ENCODE data around the gene CABP4. TPM values are rescaled to one million over a fixed set of nuclear protein-coding genes. Genes with fewer than 3 reads are reported as not detected.

The CABP4 gene
- total RNA-seq, 1 donor, result not detected

DNA sequence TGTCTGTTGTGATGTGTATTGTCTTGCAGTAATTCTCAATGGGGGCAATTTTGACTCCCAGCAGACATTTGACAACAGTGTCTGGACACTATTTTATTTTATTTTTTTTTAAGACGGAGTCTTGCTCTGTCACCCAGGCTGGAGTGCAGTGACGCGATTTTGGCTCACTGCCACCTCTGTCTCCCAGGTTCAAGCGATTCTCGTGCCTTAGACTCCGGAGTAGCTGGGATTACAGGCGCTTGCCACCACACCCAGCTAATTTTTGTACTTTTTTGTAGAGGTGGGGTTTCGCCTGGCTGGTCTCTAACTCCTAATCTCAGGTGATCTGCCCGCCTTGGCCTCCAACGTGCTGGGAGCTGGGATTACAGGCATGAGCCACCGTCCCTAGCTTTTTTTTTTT lies 25.4 kb upstream of the CABP4 start:
- no peak overlapping the region for H3K27ac ChIP-seq (ENCODE audit: low read depth, low read length)
- no peaks in the 10 kb centered on the region for H3K9me3 ChIP-seq (ENCODE audit: low read depth, low read length)
- no peak overlapping the region for H2AFZ ChIP-seq (ENCODE audit: low read length)
- no peaks in the 10 kb centered on the region for H4K20me1 ChIP-seq (ENCODE audit: insufficient read depth, low read length)
- H3K4me3 ChIP-seq (ENCODE audit: insufficient read depth, low read length), result no peak overlapping the region
- H3K36me3 ChIP-seq (ENCODE audit: insufficient read depth, low read length), result peaks cover 34% of the 10 kb centered on the region
- TF ChIP-seq, protein P1, sequence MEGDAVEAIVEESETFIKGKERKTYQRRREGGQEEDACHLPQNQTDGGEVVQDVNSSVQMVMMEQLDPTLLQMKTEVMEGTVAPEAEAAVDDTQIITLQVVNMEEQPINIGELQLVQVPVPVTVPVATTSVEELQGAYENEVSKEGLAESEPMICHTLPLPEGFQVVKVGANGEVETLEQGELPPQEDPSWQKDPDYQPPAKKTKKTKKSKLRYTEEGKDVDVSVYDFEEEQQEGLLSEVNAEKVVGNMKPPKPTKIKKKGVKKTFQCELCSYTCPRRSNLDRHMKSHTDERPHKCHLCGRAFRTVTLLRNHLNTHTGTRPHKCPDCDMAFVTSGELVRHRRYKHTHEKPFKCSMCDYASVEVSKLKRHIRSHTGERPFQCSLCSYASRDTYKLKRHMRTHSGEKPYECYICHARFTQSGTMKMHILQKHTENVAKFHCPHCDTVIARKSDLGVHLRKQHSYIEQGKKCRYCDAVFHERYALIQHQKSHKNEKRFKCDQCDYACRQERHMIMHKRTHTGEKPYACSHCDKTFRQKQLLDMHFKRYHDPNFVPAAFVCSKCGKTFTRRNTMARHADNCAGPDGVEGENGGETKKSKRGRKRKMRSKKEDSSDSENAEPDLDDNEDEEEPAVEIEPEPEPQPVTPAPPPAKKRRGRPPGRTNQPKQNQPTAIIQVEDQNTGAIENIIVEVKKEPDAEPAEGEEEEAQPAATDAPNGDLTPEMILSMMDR (IDR thresholded peaks at IDR 0.05; ENCODE audit: extremely low read depth, low read depth, low read length), result no peak
- peak overlapping the region; percentile 87 for H3K4me2 ChIP-seq (ENCODE audit: insufficient read depth, low read length)
- peaks cover 25% of the 10 kb centered on the region for H3K79me2 ChIP-seq (ENCODE audit: insufficient read depth, low read length)
- H3K4me1 ChIP-seq (ENCODE audit: insufficient read depth, low read length), result peaks cover 12% of the 10 kb centered on the region
- H3K27me3 ChIP-seq (ENCODE audit: insufficient read depth, low read length), result no peaks in the 10 kb centered on the region
- DNase-seq (ENCODE audit: insufficient read length, low spot score, missing footprints), result no peak

DNA sequence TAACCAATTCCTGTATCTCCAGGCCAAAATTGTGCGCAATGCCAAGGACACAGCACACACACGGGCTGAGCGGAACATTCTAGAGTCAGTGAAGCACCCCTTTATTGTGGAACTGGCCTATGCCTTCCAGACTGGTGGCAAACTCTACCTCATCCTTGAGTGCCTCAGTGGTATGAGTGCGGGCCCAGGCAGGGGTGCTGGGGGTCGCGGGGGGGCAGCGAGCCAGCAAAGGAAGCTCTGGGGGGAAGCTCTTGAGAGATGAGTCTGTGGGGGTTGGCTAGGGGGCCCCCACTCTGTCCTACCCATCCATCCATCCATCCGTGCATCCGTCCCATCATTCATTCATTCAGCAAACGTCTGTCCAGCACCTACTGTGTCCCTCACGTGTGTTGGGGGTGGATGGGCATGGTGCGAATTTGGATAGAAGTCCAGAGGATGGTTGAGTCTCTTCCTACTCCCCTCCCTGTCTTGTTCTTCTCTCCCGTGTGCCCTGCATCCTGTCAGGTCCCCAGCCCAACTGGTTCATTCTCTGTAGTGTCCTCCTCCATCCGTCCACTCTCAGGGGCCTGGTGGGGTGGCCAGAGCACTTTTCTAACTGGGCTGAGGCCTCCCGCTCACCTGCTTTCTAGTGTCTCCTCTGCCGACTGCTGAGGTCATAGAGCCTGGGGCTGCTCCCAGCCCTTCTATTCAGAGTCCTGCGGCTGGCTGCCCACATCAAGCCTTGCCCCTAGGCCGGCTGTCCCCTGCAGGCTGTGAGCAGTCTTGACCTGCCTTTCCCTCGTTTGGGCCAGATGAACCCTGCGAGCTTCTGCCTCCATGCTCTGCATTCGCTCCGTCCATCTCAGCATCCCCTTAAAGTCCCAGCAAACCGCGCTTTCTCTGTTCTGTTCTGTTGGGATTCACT lies 23.6 kb upstream of the CABP4 start:
- Histone ChIP-seq H3K36me3 (ENCODE audit: insufficient read depth, low read length) (peaks cover 34% of the 10 kb centered on the region), H2AFZ (ENCODE audit: low read length) (no peak overlapping the region), H3K79me2 (ENCODE audit: insufficient read depth, low read length) (peaks cover 25% of the 10 kb centered on the region), H3K4me1 (ENCODE audit: insufficient read depth, low read length) (peaks cover 12% of the 10 kb centered on the region), H3K27me3 (ENCODE audit: insufficient read depth, low read length) (no peaks in the 10 kb centered on the region), H3K4me2 (ENCODE audit: insufficient read depth, low read length) (no peak overlapping the region), H3K9me3 (ENCODE audit: low read depth, low read length) (no peaks in the 10 kb centered on the region), H3K4me3 (ENCODE audit: insufficient read depth, low read length) (no peak overlapping the region), H4K20me1 (ENCODE audit: insufficient read depth, low read length) (no peaks in the 10 kb centered on the region), H3K27ac (ENCODE audit: low read depth, low read length) (no peak overlapping the region)
- DNase-seq (ENCODE audit: insufficient read length, low spot score, missing footprints), result no peak
- TF ChIP-seq, protein P1 (IDR thresholded peaks at IDR 0.05; ENCODE audit: extremely low read depth, low read depth, low read length), result no peak

GRCh38 chr11:67432655-67433349 lies 22.4 kb upstream of the CABP4 start:
- Histone ChIP-seq H3K27me3 (ENCODE audit: insufficient read depth, low read length) (no peaks in the 10 kb centered on the region), H4K20me1 (ENCODE audit: insufficient read depth, low read length) (no peaks in the 10 kb centered on the region), H2AFZ (ENCODE audit: low read length) (no peak overlapping the region), H3K4me2 (ENCODE audit: insufficient read depth, low read length) (no peak overlapping the region), H3K79me2 (ENCODE audit: insufficient read depth, low read length) (peaks cover 25% of the 10 kb centered on the region), H3K27ac (ENCODE audit: low read depth, low read length) (no peak overlapping the region), H3K4me1 (ENCODE audit: insufficient read depth, low read length) (peaks cover 9% of the 10 kb centered on the region), H3K36me3 (ENCODE audit: insufficient read depth, low read length) (peaks cover 34% of the 10 kb centered on the region), H3K4me3 (ENCODE audit: insufficient read depth, low read length) (no peak overlapping the region), H3K9me3 (ENCODE audit: low read depth, low read length) (no peaks in the 10 kb centered on the region)
- TF ChIP-seq, protein P1 (IDR thresholded peaks at IDR 0.05; ENCODE audit: extremely low read depth, low read depth, low read length), result no peak
- DNase-seq (ENCODE audit: insufficient read length, low spot score, missing footprints), result no peak

Data from osteoblast (primary cell).